ENCODE data around the gene TMEM18.

The TMEM18 gene

GRCh38 chr2:633371-633770 is 43.8 kb downstream of the TMEM18 start:
- no peak for TF ChIP-seq POLR2AphosphoS5 (IDR thresholded peaks at IDR 0.05; ENCODE audit: low read depth, low read length)
- no peak for FAIRE-seq
- DNase-seq (ENCODE audit: insufficient read length, low spot score) = no peak

GRCh38 chr2:632471-632870 is 44.7 kb downstream of the TMEM18 start:
- TF ChIP-seq POLR2AphosphoS5 (IDR thresholded peaks at IDR 0.05; ENCODE audit: low read depth, low read length) = no peak
- FAIRE-seq (no peak), DNase-seq (ENCODE audit: insufficient read length, low spot score) (no peak)

DNA sequence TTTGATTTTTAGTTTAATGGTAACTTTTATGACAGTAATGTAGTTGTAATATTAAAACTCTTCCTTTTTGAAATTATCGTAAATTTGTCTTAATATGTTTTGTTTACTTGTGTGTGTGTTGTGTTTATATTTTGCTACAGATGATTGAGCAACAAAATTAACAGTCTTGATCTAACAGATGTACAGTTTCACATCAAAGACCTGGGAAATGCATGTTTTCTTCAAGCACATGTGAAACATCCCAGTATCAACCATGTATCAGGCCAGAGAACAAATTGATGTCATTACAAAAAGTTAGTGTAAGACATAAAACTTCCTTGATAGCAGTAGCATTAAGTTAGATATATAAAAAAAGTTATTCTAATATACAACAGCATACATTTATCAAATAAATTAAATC is 45.5 kb downstream of the TMEM18 start:
- no peak for FAIRE-seq
- DNase-seq (ENCODE audit: insufficient read length, low spot score) = no peak

GRCh38 chr2:630451-631320 is 46.5 kb downstream of the TMEM18 start:
- no peak for TF ChIP-seq POLR2AphosphoS5 (IDR thresholded peaks at IDR 0.05; ENCODE audit: low read depth, low read length)
- no peak for TF ChIP-seq TAF1 (IDR thresholded peaks at IDR 0.05; ENCODE audit: low read depth, low read length)
- no peak for TF ChIP-seq SPI1 (IDR thresholded peaks at IDR 0.05; ENCODE audit: low read depth, low read length)
- TF ChIP-seq POLR2A (IDR thresholded peaks at IDR 0.05; ENCODE audit: low read depth, low read length) = no peak
- no peak for TF ChIP-seq PAX5 (IDR thresholded peaks at IDR 0.05; ENCODE audit: insufficient read depth, low read length, severe bottlenecking)
- no peak for TF ChIP-seq POU2F2 (IDR thresholded peaks at IDR 0.05; ENCODE audit: low read depth, low read length)
- no peak for FAIRE-seq

More for the DNA sequence above, 45.5 kb downstream of the TMEM18 start:
- TF ChIP-seq POLR2AphosphoS5 (IDR thresholded peaks at IDR 0.05; ENCODE audit: low read depth, low read length) (no peak), TAF1 (IDR thresholded peaks at IDR 0.05; ENCODE audit: low read depth, low read length) (no peak), POU2F2 (IDR thresholded peaks at IDR 0.05; ENCODE audit: low read depth, low read length) (no peak), PAX5 (IDR thresholded peaks at IDR 0.05; ENCODE audit: insufficient read depth, low read length, severe bottlenecking) (no peak), POLR2A (IDR thresholded peaks at IDR 0.05; ENCODE audit: low read depth, low read length) (no peak), SPI1 (IDR thresholded peaks at IDR 0.05; ENCODE audit: low read depth, low read length) (no peak)

GRCh38 chr2:629961-630360 is 47.2 kb downstream of the TMEM18 start:
- FAIRE-seq (no peak), DNase-seq (ENCODE audit: insufficient read length, low spot score) (no peak)
- TF ChIP-seq POLR2AphosphoS5 (IDR thresholded peaks at IDR 0.05; ENCODE audit: low read depth, low read length) = no peak
- no peak for TF ChIP-seq SPI1 (IDR thresholded peaks at IDR 0.05; ENCODE audit: low read depth, low read length)
- no peak for TF ChIP-seq POLR2A (IDR thresholded peaks at IDR 0.05; ENCODE audit: low read depth, low read length)
- TF ChIP-seq POU2F2 (IDR thresholded peaks at IDR 0.05; ENCODE audit: low read depth, low read length) = no peak
- no peak for TF ChIP-seq TAF1 (IDR thresholded peaks at IDR 0.05; ENCODE audit: low read depth, low read length)
- TF ChIP-seq PAX5 (IDR thresholded peaks at IDR 0.05; ENCODE audit: insufficient read depth, low read length, severe bottlenecking) = no peak

More at GRCh38 chr2:630451-631320, 46.5 kb downstream of the TMEM18 start:
- DNase-seq (ENCODE audit: insufficient read length, low spot score) = no peak

GRCh38 chr2:628651-629050 is 48.6 kb downstream of the TMEM18 start:
- FAIRE-seq (no peak), DNase-seq (ENCODE audit: insufficient read length, low spot score) (no peak)
- TF ChIP-seq POLR2A (IDR thresholded peaks at IDR 0.05; ENCODE audit: low read depth, low read length) (no peak), TAF1 (IDR thresholded peaks at IDR 0.05; ENCODE audit: low read depth, low read length) (no peak), POLR2AphosphoS5 (IDR thresholded peaks at IDR 0.05; ENCODE audit: low read depth, low read length) (no peak), PAX5 (IDR thresholded peaks at IDR 0.05; ENCODE audit: insufficient read depth, low read length, severe bottlenecking) (no peak)

- DNase-seq (ENCODE audit: insufficient read length, low spot score) (no peak), FAIRE-seq (no peak)
- TF ChIP-seq PAX5 (IDR thresholded peaks at IDR 0.05; ENCODE audit: insufficient read depth, low read length, severe bottlenecking) = no peak
- TF ChIP-seq POLR2AphosphoS5 (IDR thresholded peaks at IDR 0.05; ENCODE audit: low read depth, low read length) = no peak
- no peak for TF ChIP-seq POLR2A (IDR thresholded peaks at IDR 0.05; ENCODE audit: low read depth, low read length)
- TF ChIP-seq SPI1 (IDR thresholded peaks at IDR 0.05; ENCODE audit: low read depth, low read length) = no peak
- TF ChIP-seq POU2F2 (IDR thresholded peaks at IDR 0.05; ENCODE audit: low read depth, low read length) = no peak
- TF ChIP-seq TAF1 (IDR thresholded peaks at IDR 0.05; ENCODE audit: low read depth, low read length) = no peak
Observed at GRCh38 chr2:627926-628560, 49.2 kb downstream of the TMEM18 start.

DNA sequence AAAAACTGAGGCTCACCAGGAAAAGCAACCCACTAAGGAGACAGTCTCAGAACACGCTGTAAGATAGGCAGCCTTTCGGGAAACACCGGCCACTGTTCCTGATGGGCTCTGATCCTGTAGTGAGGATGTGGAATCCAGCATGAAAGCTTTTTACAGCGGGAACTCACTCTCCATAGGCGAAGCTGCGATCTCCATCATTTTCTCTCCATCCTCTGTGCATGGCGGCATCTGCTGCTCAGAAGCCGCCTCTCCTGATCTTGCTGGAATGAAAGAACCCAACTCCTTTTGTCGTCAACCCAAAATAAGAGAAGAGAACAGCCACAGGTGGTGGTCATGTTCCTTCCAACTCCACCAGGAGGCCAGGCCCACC is 49.9 kb downstream of the TMEM18 start:
- TF ChIP-seq SPI1 (IDR thresholded peaks at IDR 0.05; ENCODE audit: low read depth, low read length) (no peak), POU2F2 (IDR thresholded peaks at IDR 0.05; ENCODE audit: low read depth, low read length) (no peak), POLR2AphosphoS5 (IDR thresholded peaks at IDR 0.05; ENCODE audit: low read depth, low read length) (no peak), POLR2A (IDR thresholded peaks at IDR 0.05; ENCODE audit: low read depth, low read length) (no peak), PAX5 (IDR thresholded peaks at IDR 0.05; ENCODE audit: insufficient read depth, low read length, severe bottlenecking) (no peak), TAF1 (IDR thresholded peaks at IDR 0.05; ENCODE audit: low read depth, low read length) (no peak)

GRCh38 chr2:626491-627339 is 50.5 kb downstream of the TMEM18 start:
- FAIRE-seq = no peak
- TF ChIP-seq POU2F2 (IDR thresholded peaks at IDR 0.05; ENCODE audit: low read depth, low read length) = no peak
- no peak for TF ChIP-seq POLR2A (IDR thresholded peaks at IDR 0.05; ENCODE audit: low read depth, low read length)
- TF ChIP-seq PAX5 (IDR thresholded peaks at IDR 0.05; ENCODE audit: insufficient read depth, low read length, severe bottlenecking) = no peak
- TF ChIP-seq TAF1 (IDR thresholded peaks at IDR 0.05; ENCODE audit: low read depth, low read length) = no peak
- TF ChIP-seq SPI1 (IDR thresholded peaks at IDR 0.05; ENCODE audit: low read depth, low read length) = no peak
- no peak for TF ChIP-seq POLR2AphosphoS5 (IDR thresholded peaks at IDR 0.05; ENCODE audit: low read depth, low read length)
- DNase-seq (ENCODE audit: insufficient read length, low spot score) = no peak

More for the DNA sequence above, 49.9 kb downstream of the TMEM18 start:
- FAIRE-seq (no peak), DNase-seq (ENCODE audit: insufficient read length, low spot score) (no peak)
